CD4-positive, alpha-beta memory T cell (primary cell): ENCODE data around the gene DNAJB12. TPM values are rescaled to one million over a fixed set of nuclear protein-coding genes. Genes with fewer than 3 reads are reported as not detected.
A peak's percentile ranks its signal among the peaks of the same experiment; 100 is the strongest.
"Not testable (repeated sequence)": the region's sequence is repeated elsewhere in the genome, so short reads cannot be mapped to it uniquely, and the experiment has no call there.

Experiments
- CTCF ChIA-PET: fragments of 350-600 bp; sonication (Branson Sonifier 250); formaldehyde crosslinking; loops from one replicate; lab custom pipeline; 2021; ENCODE audit warnings: inconsistent platforms; ENCODE audit not compliant: partially characterized antibody; lab: Charles Lee
- POLR2A ChIA-PET: fragments of 350-600 bp; sonication (Branson Sonifier 250); formaldehyde crosslinking; loops from one replicate; lab custom pipeline; 2021; ENCODE audit not compliant: partially characterized antibody; lab: Charles Lee
- DNase-seq, 5 donors: peaks; one replicate each; pipeline versions ENCODE4 v3.0.0 to v3.0.0-alpha.2; 2020 to 2022; ENCODE audit warnings: mixed read lengths in 1 of 5
- H3K27ac ChIP-seq: one replicate; pipeline ENCODE4 v1.7.0; 2013; ENCODE audit warnings: low read depth, low read length
- H3K27me3 ChIP-seq: 2 replicates; pipeline ENCODE4 v1.7.0; 2013; ENCODE audit warnings: mild to moderate bottlenecking, low read length, moderate library complexity; ENCODE audit not compliant: insufficient read depth
- H3K36me3 ChIP-seq: 2 replicates; pipeline ENCODE4 v1.7.0; 2013; ENCODE audit warnings: mild to moderate bottlenecking, low read length, moderate library complexity; ENCODE audit not compliant: insufficient read depth
- H3K4me1 ChIP-seq: 2 replicates; pipeline ENCODE4 v1.7.0; 2013; ENCODE audit warnings: mild to moderate bottlenecking, low read length, moderate library complexity; ENCODE audit not compliant: insufficient read depth
- H3K4me3 ChIP-seq, 2 donors: one replicate each; pipeline ENCODE4 v1.7.0; 2013; ENCODE audit warnings: low read length in 2 of 2, mild to moderate bottlenecking in 1 of 2
- H3K9me3 ChIP-seq, 2 donors: one replicate each; pipeline ENCODE4 v1.7.0; 2013; ENCODE audit warnings: low read length in 2 of 2, control low read depth in 1 of 2; ENCODE audit not compliant: control insufficient read depth in 1 of 2
- H3K27ac Mint-ChIP-seq, 7 donors: one replicate each; pipeline ENCODE4 v1.8.0; 2020 to 2021; ENCODE audit warnings: mixed read lengths in 7 of 7, mild to moderate bottlenecking in 6 of 7, inconsistent platforms in 3 of 7, moderate library complexity in 3 of 7
- H3K27me3 Mint-ChIP-seq, 2 donors: one replicate each; pipeline ENCODE4 v1.8.0; 2020 to 2021; ENCODE audit warnings: mixed read lengths in 2 of 2
- H3K36me3 Mint-ChIP-seq, 2 donors: one replicate each; pipeline ENCODE4 v1.8.0; 2020 to 2021; ENCODE audit warnings: mixed read lengths in 2 of 2, inconsistent platforms in 1 of 2, mild to moderate bottlenecking in 1 of 2
- H3K4me1 Mint-ChIP-seq, 4 donors: one replicate each; pipeline ENCODE4 v1.8.0; 2020 to 2021; ENCODE audit warnings: mixed read lengths in 4 of 4, mild to moderate bottlenecking in 1 of 4
- H3K4me3 Mint-ChIP-seq, 8 donors: one replicate each; pipeline ENCODE4 v1.8.0; 2020 to 2021; ENCODE audit warnings: mixed read lengths in 8 of 8, mild to moderate bottlenecking in 7 of 8, moderate library complexity in 6 of 8, inconsistent platforms in 3 of 8
- H3K9me3 Mint-ChIP-seq, 8 donors: one replicate each; pipeline ENCODE4 v1.8.0; 2020 to 2021; ENCODE audit warnings: mixed read lengths in 8 of 8, mild to moderate bottlenecking in 5 of 8, inconsistent platforms in 3 of 8, moderate library complexity in 1 of 8
- intact Hi-C: fragments of 100-400 bp; cut with micrococcal nuclease; formaldehyde crosslinking; loops from one replicate; pipeline ENCODE4 v1.15.1; 2023
- polyA plus RNA-seq, 2 donors: library from polyadenylated mRNA; unstranded; fragments of 300-500 nt; fragmentation: Illumina TruSeq; gene quantifications; one replicate each; pipeline ENCODE4 v1.2.3, GENCODE V29; 2021
- total RNA-seq, 2 experiments: library from RNA; stranded (reverse); gene quantifications; one replicate each; pipeline ENCODE4 v1.2.3, GENCODE V29; 2021

The DNAJB12 gene
- total and polyA plus RNA-seq, 4 experiments from 2014 or later: 13.4 to 26.7 (median 26.2) TPM

DNA sequence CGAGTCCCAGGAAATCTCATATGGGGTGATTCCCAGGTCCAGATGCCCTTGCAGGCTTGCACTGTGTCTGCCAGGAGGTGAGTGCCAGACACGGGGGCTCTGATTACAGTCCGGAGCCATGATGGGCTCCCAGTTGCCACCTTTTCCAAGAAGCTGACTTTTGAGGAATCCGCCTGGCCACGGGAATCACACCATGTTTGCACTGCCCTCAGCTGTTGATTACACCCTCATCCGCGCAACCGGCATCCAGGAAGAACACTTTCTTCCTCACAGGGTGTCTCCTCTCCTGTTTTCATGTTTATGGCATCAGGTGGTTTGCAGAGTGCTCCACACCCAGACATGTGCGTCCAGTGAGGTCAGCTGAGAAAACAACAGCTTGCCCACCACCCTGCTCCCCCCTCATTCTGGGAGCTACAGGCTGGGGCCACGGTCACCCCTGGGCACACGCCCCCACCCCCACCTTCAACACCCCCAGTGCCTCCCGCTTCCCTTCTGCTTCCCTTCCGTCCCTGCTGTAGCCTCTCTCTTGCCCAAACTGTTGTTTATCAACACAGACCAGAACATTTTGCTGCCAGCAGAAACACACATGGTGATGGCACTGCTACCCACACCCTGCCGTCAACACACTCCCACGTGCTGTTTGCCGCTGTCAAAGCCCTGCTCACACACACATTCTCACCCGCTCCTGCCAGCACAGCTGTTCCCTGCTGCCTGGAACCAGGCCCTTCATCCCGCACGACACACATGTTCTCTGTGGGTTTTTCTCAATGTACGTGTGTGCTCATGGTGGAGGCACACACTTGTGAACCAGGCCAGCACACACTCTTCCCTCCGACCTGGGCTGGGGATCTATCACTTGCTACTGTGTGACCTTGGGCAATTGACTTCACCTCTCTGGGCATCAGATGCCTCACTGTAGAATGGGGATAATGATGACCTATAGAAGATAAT is 45.2 kb downstream of the DNAJB12 start:
- Histone ChIP-seq H3K27me3 (no peaks in the 10 kb centered on the region), H3K27ac (no peak overlapping the region), H3K9me3 (no peaks in the 10 kb centered on the region), H3K4me1 (peaks cover 57% of the 10 kb centered on the region), H3K4me3 (no peak overlapping the region), H3K36me3 (no peaks in the 10 kb centered on the region)
- CTCF ChIA-PET: interaction anchor here (0.5 to 1.1 kb wide), 4 partner anchors 17 to 86 kb away, joined by 3 to 5 read pairs (median 4); no protein-coding TSS in a partner anchor
- POLR2A ChIA-PET: interaction anchor here (0.8 to 21.8 kb wide), 4 partner anchors 8 to 34 kb away, joined by 4 to 368 read pairs (median 14); no protein-coding TSS in a partner anchor
- peaks cover 29 to 59% (median 45%) of the 10 kb centered on the region in 4 donors for H3K4me1 Mint-ChIP-seq
- H3K27ac Mint-ChIP-seq: peak overlapping the region in 6 of 7 donors; percentile 62 to 91 (median 74)
- H3K36me3 Mint-ChIP-seq: no peaks in the 10 kb centered on the region
- H3K9me3 Mint-ChIP-seq: no peaks in the 10 kb centered on the region
- no peaks in the 10 kb centered on the region for H3K27me3 Mint-ChIP-seq
- intact Hi-C loops: no loop called here
- no peak for DNase-seq
- peak overlapping the region in 1 of 8 donors; percentile 42 for H3K4me3 Mint-ChIP-seq

DNA sequence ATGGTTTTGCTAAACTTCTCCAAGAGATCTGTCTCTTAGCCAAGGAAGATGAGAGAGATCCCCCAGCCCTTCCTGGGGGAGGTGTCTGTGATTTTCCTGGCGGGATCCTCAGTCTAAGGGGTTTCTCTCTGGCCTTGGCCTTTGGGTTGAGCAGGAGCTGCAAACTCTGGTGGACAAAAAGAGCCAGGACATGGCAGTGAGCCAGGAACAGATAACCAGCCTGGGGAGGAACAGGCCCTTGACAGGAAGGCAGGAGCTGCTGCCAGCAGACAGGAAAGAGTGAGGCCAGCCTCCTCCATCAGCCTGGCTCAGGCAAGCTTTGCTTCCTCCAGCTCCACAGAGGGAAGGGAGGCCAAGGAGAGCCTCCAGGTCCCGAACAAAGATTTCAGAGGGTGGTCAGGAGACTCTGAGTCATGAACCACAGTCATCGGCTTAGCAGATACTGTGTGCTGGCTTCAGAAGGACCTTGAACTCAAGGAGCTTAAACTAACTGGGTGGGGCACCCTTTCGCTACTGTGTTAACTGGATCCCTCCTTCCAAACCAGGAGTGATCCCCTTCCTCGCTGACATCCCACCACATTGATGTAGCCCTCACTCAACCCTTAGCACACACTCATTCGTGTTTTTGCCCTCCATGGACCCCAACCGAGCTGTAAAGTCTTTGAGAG is 46.3 kb downstream of the DNAJB12 start:
- no peaks in the 10 kb centered on the region for H3K9me3 Mint-ChIP-seq

DNA sequence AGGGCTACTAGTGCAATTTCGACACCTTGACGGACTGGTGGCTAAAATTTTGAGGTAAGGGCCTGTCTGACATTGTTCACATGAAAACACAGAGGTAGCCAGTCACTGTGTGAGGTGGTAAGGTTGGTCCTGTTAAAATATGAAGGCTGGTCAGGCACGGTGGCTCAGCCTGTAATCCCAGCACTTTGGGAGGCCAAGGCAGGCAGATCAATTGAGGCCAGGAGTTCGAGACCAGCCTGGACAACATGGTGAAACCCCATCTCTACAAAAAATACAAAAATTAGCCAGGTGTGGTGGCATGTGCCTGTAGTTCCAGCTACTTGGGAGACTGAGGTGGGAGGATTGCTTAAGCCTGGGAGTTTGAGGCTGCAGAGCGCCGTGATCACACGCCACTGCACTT is 47.0 kb downstream of the DNAJB12 start:
- DNase-seq: not testable (repeated sequence)

More for the DNA sequence above, 46.3 kb downstream of the DNAJB12 start:
- no peaks in the 10 kb centered on the region for H3K27me3 Mint-ChIP-seq
- Histone ChIP-seq H3K9me3 (no peaks in the 10 kb centered on the region), H3K4me3 (no peak overlapping the region), H3K4me1 (peaks cover 65% of the 10 kb centered on the region), H3K27me3 (no peaks in the 10 kb centered on the region), H3K27ac (no peak overlapping the region), H3K36me3 (no peaks in the 10 kb centered on the region)
- no peaks in the 10 kb centered on the region for H3K36me3 Mint-ChIP-seq
- peak overlapping the region in 3 of 8 donors; percentile 7 to 21 (median 12) for H3K4me3 Mint-ChIP-seq
- intact Hi-C loops: no loop called here
- ChIA-PET POLR2A (interaction anchor here (1.0 to 21.8 kb wide), 7 partner anchors 9 to 35 kb away, joined by 3 to 368 read pairs (median 5); partner anchors contain the start of gene DDIT4), CTCF (interaction anchor here (0.8 to 1.2 kb wide), 6 partner anchors 11 to 33 kb away, joined by 3 to 5 read pairs (median 3); no protein-coding TSS in a partner anchor)
- no peak for DNase-seq
- peaks cover 34 to 67% (median 51%) of the 10 kb centered on the region in 4 donors for H3K4me1 Mint-ChIP-seq
- peak overlapping the region; percentile 58 to 88 (median 67) for H3K27ac Mint-ChIP-seq

GRCh38 chr10:72306215-72306760 is 48.4 kb downstream of the DNAJB12 start:
- H3K27ac Mint-ChIP-seq: peak overlapping the region; percentile 57 to 93 (median 90)
- no peaks in the 10 kb centered on the region for H3K9me3 Mint-ChIP-seq
- CTCF ChIA-PET: interaction anchor here (1.3 to 1.7 kb wide), 2 partner anchors 13 to 14 kb away, joined by 3 to 6 read pairs; no protein-coding TSS in a partner anchor
- Histone ChIP-seq H3K27me3 (no peaks in the 10 kb centered on the region), H3K9me3 (no peaks in the 10 kb centered on the region), H3K4me1 (peaks cover 56% of the 10 kb centered on the region), H3K36me3 (no peaks in the 10 kb centered on the region), H3K27ac (no peak overlapping the region), H3K4me3 (no peak overlapping the region)
- POLR2A ChIA-PET: interaction anchor here (0.6 to 21.8 kb wide), 5 partner anchors 9 to 58 kb away, joined by 3 to 368 read pairs (median 4); no protein-coding TSS in a partner anchor
- peak overlapping the region in 2 of 8 donors; percentile 25 to 70 for H3K4me3 Mint-ChIP-seq
- no peak for DNase-seq
- intact Hi-C loops: no loop called here
- H3K36me3 Mint-ChIP-seq: no peaks in the 10 kb centered on the region
- no peaks in the 10 kb centered on the region for H3K27me3 Mint-ChIP-seq
- H3K4me1 Mint-ChIP-seq: peaks cover 30 to 69% (median 49%) of the 10 kb centered on the region in 4 donors

More for the DNA sequence above, 47.0 kb downstream of the DNAJB12 start:
- intact Hi-C loops, H3K9me3 ChIP-seq, H3K9me3 Mint-ChIP-seq, H3K27ac ChIP-seq, H3K4me3 ChIP-seq, H3K36me3 ChIP-seq, H3K36me3 Mint-ChIP-seq, H3K27me3 Mint-ChIP-seq, H3K27me3 ChIP-seq: not testable (repeated sequence)
- Mint-ChIP-seq H3K4me3 (peak overlapping the region in 1 of 8 donors; percentile 8), H3K4me1 (peaks cover 34 to 69% (median 51%) of the 10 kb centered on the region in 4 donors), H3K27ac (peak overlapping the region in 6 of 7 donors; percentile 58 to 88 (median 72))
- H3K4me1 ChIP-seq: peaks cover 65% of the 10 kb centered on the region
- CTCF ChIA-PET: interaction anchor here (1.2 kb wide), 2 partner anchors 10 to 30 kb away, joined by 3 to 4 read pairs; no protein-coding TSS in a partner anchor
- POLR2A ChIA-PET: interaction anchor here (1.1 to 21.8 kb wide), 6 partner anchors 10 to 34 kb away, joined by 3 to 368 read pairs (median 4); partner anchors contain the start of gene DDIT4

DNA sequence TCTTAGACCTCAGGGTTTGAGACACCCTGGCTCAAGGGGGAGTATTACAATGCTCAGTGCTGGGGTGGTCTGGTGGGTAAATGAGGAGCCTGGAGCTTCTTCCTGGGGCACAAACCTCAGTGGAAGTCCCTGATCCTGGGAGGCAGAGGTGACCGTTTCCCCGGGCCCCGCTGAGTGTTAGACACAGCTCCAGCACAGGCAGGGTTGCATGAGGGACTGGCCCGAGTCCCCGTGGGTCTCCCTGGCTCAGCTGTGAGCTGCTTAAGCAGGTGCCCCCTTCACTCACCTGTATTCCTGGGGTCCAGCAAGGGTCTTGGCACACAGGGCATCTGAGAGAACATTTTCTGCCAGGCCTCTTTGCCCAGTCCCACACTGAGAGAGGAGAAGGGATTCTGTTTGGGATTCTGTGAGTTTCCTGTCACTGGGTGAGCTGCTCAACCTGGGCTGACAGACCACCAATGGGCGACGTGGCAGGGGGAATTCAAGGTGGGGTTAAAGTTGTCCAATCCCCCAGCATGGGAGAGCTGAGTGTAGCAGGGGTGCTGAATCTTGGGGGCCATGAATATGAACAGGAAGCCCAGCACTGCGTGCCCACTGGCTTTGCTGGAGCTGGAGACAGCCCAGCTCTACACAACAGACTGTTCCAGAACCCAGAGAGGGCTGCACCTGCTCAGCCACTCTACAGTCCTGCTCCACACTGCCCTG is 51.1 kb downstream of the DNAJB12 start:
- Histone ChIP-seq H3K4me3 (no peak overlapping the region), H3K27ac (no peak overlapping the region), H3K9me3 (no peaks in the 10 kb centered on the region), H3K4me1 (peaks cover 36% of the 10 kb centered on the region), H3K27me3 (no peaks in the 10 kb centered on the region), H3K36me3 (no peaks in the 10 kb centered on the region)
- Mint-ChIP-seq H3K9me3 (no peaks in the 10 kb centered on the region), H3K4me3 (peak overlapping the region in 1 of 8 donors; percentile 52), H3K27me3 (no peaks in the 10 kb centered on the region), H3K27ac (peak overlapping the region; percentile 52 to 92 (median 84)), H3K4me1 (peaks cover 20 to 56% (median 39%) of the 10 kb centered on the region in 4 donors), H3K36me3 (no peaks in the 10 kb centered on the region)
- ChIA-PET CTCF (interaction anchor here (0.9 to 1.4 kb wide), 5 partner anchors 8 to 39 kb away, joined by 3 to 6 read pairs (median 5); no protein-coding TSS in a partner anchor), POLR2A (interaction anchor here (0.6 to 21.8 kb wide), 3 partner anchors 14 to 34 kb away, joined by 4 to 368 read pairs (median 17); partner anchors contain the start of gene DDIT4)
- DNase-seq: no peak
- intact Hi-C loops: no loop called here
